KBM-7 (cell line): ENCODE data around the gene TRAF3.

ENCODE experiments used
- DNase-seq: peaks from one replicate; pipeline ENCODE4 v3.0.0-alpha.2; 2015
- in situ Hi-C: fragments of 300-500 bp; cut with MboI; formaldehyde crosslinking; loops from 2 replicates; pipeline ENCODE4 v1.14.3; 2020; ENCODE audit warnings: low sequenced_read_pairs, low pct_unique_long_range_greater_than_20kb, mixed read lengths

Gene TRAF3

GRCh38 chr14:102953100-102953499 is 175.9 kb downstream of the TRAF3 start:
- DNase-seq: no peak
- in situ Hi-C loops: no loop called here

- no peak for DNase-seq
- in situ Hi-C loops: no loop called here
Observed at GRCh38 chr14:102954081-102954789, 177.0 kb downstream of the TRAF3 start.

- in situ Hi-C loops: no loop called here
- no peak for DNase-seq
Observed at GRCh38 chr14:102955636-102956408, 178.6 kb downstream of the TRAF3 start.

- no peak for DNase-seq
- in situ Hi-C loops: no loop called here
Observed at GRCh38 chr14:102957222-102957621, 180.0 kb downstream of the TRAF3 start.

GRCh38 chr14:102958461-102958860 is 181.2 kb downstream of the TRAF3 start:
- DNase-seq: no peak
- in situ Hi-C loops: no loop called here
